OCI-M2 (cell line): ENCODE data around the gene SVIL.
"Not testable (repeated sequence)": the region's sequence is repeated elsewhere in the genome, so short reads cannot be mapped to it uniquely, and the experiment has no call there.

Experiments
- DNase-seq: peaks from one replicate; lab custom pipeline; 2025; ENCODE audit not compliant: unreplicated experiment; lab: John Stamatoyannopoulos, UW

The SVIL gene

DNA sequence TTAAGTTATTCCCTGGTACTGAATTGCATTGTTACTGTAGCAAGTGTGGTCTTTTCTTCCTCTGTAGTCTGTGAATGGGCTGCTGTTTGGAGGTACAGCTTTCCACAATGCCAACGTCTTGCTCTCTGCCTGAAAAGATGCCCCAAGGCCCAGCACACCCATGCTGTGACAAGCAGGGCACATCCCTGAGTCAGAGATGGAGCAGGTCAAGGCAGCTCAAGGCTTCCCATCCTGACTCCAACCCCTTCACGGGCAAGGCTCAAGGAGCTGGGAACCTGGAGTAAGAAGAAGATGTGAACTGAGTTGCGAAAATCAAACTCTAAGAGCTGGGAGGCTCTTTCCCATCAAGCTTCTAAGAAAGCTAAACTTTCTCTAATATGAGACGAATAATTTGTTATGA is 27.2 kb downstream of the SVIL start:
- no peak for DNase-seq

DNA sequence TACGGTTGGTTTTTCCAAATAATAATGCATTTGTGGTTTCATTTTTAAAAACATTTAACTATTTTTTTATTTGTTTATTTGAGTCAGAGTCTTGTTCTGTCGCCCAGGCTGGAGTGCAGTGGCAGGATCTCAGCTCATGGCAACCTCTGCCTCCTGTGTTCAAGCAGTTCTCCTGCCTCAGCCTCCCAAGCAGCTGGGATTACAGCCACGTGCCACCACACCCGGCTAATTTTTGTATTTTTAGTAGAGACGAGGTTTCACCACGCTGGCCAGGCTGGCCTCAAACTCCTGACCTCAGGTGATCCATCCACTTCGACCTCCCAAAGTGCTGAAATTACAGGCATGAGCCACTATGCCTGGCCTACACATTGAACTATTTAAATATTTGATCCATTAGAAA is 28.1 kb downstream of the SVIL start:
- not testable (repeated sequence) for DNase-seq

- no peak for DNase-seq
Measured at GRCh38 chr10:29604291-29604825, 30.4 kb downstream of the SVIL start.

- no peak for DNase-seq
Measured at GRCh38 chr10:29603223-29603896, 31.4 kb downstream of the SVIL start.

DNA sequence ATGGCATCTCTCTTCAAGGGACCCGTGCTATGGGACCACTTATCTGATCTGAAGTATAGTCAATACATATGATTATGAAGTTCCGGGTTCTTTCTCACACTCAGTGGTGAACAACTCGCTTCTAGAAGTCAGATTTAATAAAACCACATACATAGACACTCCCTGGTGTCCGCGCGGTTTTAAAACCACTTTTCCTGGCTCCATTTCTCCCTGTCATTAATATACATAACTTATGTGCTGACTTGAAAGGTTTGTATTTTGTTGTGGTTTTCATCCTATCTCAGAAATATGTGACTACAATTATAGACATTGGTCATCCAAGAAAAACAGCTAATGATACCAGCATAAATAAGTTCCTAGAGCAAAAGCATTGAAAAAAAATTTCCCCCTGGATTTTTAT is 34.0 kb downstream of the SVIL start:
- no peak for DNase-seq

DNA sequence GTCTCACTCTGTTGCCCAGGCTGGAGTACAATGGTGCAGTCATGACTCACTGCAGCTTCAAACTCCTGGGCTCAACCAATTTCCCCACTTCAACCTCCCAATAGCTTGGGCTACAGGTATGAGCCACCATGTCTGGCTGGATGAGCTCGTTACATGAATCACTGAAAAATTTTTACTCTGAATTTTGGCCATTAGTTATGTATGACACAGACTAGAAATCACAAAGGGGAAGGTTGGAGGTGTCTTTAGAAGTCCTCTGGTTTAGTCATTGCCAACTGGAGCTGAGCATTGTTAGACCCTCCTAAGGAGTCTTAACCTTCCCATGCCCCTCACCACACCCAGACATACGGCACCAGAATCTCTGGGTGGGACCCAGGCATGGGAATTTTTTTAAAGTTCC is 34.7 kb downstream of the SVIL start:
- DNase-seq: no peak

GRCh38 chr10:29598851-29599311 is 35.9 kb downstream of the SVIL start:
- no peak for DNase-seq

DNA sequence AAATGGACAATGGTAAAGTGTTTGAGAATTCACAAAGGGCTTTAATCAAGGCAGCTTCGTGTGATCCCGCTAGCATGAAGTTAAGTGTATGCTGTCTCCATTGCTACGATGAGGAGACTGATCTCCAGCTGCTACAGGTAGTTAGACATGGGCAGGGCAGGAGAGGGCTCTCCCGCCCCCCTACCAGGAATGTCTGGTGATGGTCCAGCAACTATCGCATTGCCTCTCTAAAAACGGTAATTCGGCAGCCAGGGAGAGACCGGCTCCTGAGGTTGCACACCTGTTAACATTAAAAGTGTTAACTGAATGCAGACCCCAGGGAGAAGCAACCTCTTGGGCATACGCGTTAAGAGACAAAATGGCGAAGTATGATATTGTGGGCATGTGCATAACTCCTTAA is 37.9 kb downstream of the SVIL start:
- DNase-seq: no peak

DNA sequence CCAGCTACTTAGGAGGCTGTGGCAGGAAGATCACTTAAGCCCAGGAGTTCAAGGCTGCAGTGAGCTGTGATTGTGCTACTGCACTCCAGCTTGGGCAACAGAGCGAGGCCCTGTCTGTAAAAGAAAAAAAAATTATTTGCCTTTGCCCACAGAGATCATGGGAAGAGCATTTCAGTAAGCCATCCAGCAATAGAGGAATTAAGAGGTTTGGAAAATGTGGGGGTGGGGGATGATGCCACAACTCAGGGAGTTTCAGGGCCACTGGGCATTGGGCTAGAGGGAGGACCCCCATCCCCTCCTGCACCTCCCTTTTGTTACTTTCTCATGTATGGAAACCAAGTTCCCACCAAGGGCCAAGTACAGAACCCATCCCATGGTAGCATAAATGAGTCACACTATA is 38.4 kb downstream of the SVIL start:
- DNase-seq: no peak

GRCh38 chr10:29595636-29596225 is 39.0 kb downstream of the SVIL start:
- no peak for DNase-seq

DNA sequence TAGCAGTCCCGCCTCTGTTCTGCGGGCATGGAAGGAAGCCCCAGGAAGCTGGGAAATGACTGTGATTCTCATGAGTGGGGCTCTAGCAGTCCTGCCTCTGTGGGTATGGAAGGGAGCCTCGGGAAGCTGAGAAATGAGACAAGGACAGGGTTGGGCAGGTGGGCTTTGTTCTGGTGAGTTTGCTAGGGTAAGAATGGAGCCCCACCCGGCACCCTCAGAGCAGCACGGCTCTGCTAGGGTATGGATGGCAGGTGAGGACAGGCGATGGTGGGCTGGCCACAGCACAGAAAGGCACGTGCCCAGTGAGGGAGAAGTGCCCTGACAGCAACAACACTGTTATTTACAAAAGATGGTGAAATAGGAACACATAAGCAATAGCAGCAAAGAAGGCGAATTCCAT is 39.6 kb downstream of the SVIL start:
- DNase-seq: no peak

DNA sequence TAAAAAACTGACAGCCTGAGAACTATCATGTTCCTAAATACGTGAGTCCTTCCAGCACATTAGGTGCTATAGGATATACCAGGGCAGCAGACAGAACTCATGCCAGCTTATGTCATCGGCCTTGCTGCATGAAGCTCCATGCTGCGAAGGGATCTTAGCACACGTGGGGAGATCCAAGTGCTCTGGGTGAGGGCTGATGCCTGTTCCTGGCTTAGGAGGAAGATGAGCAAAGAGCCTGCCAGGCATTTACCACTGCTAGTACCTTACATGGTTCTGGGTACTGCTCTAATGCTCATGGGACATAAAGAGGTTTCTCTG is 43.2 kb downstream of the SVIL start:
- DNase-seq: no peak

DNA sequence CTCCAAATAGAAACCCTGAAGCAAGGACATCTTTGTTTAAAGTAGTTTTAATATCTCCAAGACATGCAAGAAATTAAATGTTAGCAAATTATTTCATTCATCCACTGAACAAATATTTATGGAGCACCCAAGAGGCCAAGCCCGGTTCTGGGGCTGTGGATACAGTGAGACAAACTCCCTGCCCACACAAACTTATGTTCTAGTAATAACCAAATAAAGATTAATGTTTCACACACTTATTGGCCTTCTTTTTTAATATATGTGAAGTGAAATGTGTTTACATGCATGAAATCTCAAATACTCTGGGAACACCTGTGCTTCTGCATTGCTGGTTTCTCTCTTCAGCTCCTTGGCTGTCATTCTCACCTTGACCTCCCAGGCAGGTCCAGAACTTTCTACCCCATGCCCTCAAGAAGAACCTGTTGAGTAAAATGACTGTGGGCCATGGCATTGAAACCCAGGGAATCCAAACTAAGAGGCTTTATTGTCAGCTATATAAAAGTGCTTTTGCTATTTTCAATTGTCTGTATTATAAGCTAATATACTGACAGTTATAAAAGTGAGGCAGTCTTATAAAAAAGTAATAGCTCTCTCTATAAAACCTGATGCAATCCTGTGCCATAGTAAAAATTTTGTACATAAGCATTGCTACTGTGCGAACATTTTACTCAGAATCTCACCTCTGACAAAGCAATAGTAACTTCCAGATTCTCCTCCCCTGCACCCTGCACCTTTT is 43.7 kb downstream of the SVIL start:
- no peak for DNase-seq

DNA sequence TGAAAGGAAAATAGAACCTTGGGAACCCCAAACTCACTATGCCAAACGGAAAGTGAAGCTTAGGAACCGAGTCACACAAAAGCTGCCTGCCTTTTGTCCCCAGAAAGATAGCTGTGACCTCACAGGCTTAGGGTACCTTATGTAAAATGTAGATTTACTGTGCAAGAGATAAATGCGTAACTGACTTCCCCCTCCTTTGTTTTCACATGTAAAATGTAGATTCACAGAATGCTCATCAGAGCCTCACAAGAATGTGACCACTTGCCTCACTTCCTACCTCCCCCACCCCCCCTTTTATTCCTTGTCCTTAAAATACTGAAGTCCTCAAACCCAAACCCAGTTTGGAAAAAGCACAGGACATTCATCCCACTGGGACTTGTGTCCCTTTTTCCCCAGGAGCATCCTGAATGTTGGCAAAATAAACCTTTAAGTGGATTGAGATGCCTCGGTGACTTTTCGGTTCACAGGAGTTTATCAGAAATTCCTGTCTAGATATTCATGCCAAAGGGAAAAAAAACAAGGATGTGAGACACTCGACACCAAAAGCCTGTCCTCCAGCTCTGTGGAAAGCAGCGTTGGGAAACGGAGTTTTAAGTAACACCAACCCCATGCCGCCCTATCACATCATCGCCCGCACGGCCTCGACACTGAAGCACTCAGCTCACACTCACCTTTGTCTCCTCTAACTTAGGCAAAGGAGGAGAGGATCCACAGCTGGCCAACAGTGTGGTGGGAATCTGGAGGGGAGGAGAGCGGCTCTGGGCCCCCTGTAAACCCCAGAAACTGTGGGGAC is 45.9 kb downstream of the SVIL start:
- DNase-seq: no peak

GRCh38 chr10:29587750-29588628 is 46.8 kb downstream of the SVIL start:
- not testable (repeated sequence) for DNase-seq

DNA sequence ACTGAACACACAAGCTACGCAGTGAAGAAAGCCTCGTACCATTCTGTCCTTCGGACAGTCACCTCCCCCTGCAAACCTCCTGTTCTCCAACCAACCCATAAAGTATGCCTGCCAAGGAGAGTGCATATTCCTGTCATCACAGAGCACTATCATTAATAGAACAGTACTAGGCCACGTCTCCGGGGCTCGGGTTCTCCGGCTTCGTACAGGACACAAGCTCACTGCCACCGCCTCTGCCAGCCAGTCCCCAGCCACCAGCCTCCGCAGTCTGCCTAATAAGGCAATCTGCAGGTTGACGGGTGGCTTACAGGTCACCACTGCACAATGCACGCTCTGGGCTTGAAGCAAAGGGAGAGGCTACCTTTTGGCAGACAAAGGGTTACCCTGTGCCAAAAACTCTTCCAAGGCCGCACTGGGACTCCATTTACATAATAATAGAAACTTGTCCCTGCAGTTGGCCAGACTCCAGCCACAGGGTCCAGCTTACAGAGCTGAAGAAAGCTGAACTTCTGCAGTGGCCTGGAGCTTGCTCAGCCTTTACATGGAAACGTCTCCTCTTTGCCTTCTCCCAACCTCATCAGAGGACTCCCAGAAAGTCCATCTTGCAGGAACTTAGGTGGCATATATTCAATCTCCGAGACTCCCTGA is 47.5 kb downstream of the SVIL start:
- not testable (repeated sequence) for DNase-seq

DNA sequence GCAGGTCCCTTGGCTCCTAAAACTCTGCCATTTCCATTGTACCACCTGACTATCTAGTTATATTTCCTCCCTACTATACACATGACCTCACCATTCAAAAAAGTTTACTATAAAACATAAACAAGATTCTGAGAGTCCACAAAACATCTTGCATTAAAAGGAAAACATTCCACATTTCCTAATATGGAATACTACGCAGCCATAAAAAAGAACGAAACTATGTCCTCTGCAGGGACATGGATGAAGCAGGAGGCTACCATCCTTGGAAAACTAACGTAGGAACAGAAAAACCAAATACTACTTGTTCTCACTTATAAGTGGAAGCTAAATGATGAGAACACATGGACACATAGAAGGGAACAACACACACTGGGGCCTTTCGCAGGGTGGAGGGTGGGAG is 48.3 kb downstream of the SVIL start:
- no peak for DNase-seq

DNA sequence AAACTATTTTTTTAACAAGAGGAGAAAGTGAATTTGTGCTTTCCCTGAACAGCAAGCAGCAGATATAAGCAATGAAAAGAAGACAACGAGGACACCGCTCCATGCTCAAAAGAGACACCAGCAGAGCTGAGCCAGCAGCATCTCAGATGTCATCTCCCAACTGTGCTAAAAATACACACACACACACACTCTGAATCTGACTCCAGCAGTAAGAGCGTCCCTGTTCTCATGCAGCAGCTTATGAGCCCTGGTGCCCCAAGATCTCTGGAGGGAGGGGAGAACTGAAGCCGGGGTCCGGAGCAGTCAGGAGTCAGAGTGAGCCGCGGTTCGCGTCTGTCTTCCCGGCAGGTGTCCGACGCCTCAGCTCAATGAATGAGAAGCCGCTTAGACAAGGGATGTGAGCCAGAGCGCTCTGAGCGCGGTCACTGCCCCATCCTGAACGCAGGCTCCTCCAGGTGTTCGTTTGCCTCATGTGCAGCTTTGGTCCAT is 49.2 kb downstream of the SVIL start:
- DNase-seq: no peak

DNA sequence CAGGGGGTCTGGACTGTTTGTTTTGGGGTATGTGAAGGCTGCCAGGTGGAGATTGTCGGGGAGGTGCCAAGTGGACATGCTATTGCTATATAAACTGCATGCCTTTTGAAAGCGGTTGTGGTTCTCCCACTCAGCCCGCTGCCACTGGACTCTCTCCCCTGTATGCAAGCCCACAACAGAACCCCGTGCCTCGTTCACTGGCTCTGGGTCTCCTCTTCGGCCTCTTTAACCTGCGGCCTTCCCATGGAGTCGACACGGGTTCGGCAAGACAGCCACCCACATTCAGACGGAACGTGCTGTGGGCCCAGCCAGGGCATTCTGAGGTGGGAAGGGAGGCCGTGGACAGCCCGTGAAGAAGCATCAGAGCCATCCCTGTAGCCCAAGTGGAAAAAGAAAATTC is 50.3 kb downstream of the SVIL start:
- no peak for DNase-seq

DNA sequence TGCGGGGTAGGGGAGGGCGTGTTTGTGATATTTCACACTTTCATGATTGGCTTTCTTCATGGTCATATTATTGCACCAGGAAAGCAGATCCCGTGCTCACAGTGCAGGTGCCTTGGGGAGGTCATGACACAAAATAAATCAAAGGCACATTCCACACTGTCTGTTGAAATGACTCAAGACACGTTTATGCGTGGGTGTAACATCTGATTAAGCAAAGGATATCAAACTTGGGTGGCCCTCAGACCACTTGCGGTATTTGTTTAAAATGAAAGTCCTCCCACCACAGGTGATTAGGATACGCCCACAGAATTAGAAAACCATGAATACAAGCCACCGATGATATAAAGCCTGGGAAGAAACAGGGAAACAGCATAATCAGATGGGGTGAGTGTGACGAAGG is 51.1 kb downstream of the SVIL start:
- no peak for DNase-seq
